Measurements from ENCODE around the gene RBPMS2. TPM values are rescaled to one million over a fixed set of nuclear protein-coding genes. Genes with fewer than 3 reads are reported as not detected.
"Not testable (repeated sequence)": the region's sequence is repeated elsewhere in the genome, so short reads cannot be mapped to it uniquely, and the experiment has no call there.

Gene RBPMS2
- total RNA-seq, 2 donors from 2014 or later = 1.0 to 15.4 TPM

- DNase-seq; intact Hi-C loops (cut with DNase I, micrococcal nuclease); ATAC-seq: not testable (repeated sequence)
Observed at GRCh38 chr15:64795921-64796320, 20.5 kb upstream of the RBPMS2 start.

GRCh38 chr15:64795299-64795698 lies 19.9 kb upstream of the RBPMS2 start:
- DNase-seq; intact Hi-C loops (cut with DNase I, micrococcal nuclease); ATAC-seq: not testable (repeated sequence)

GRCh38 chr15:64792282-64792681 lies 16.9 kb upstream of the RBPMS2 start:
- ATAC-seq = no peak
- intact Hi-C loops (cut with DNase I, micrococcal nuclease) = no loop called here
- DNase-seq = no peak

GRCh38 chr15:64791401-64791800 lies 16.0 kb upstream of the RBPMS2 start:
- DNase-seq = no peak
- ATAC-seq = no peak
- intact Hi-C loops (cut with DNase I, micrococcal nuclease) = no loop called here

GRCh38 chr15:64783796-64784195 lies 8.4 kb upstream of the RBPMS2 start:
- intact Hi-C loops (cut with DNase I, micrococcal nuclease) = no loop called here
- no peak for ATAC-seq
- DNase-seq = no peak

GRCh38 chr15:64782751-64783150 lies 7.4 kb upstream of the RBPMS2 start:
- DNase-seq (no peak), ATAC-seq (no peak)
- intact Hi-C loops (cut with DNase I, micrococcal nuclease) = no loop called here

- no peak for DNase-seq
- ATAC-seq = no peak
- intact Hi-C loops (cut with DNase I, micrococcal nuclease) = no loop called here
Observed at GRCh38 chr15:64781299-64781698, 5.9 kb upstream of the RBPMS2 start.

- intact Hi-C loops (cut with DNase I, micrococcal nuclease) = no loop called here
- DNase-seq (no peak), ATAC-seq (no peak)
Observed at GRCh38 chr15:64780600-64781156, 5.3 kb upstream of the RBPMS2 start.

GRCh38 chr15:64779630-64780029 lies 4.2 kb upstream of the RBPMS2 start:
- ATAC-seq = no peak
- no peak for DNase-seq
- intact Hi-C loops (cut with DNase I, micrococcal nuclease) = no loop called here

- intact Hi-C loops (cut with DNase I, micrococcal nuclease) = no loop called here
- ATAC-seq (no peak), DNase-seq (no peak)
Observed at GRCh38 chr15:64779024-64779423, 3.6 kb upstream of the RBPMS2 start.

- ATAC-seq = no peak
- intact Hi-C loops (cut with DNase I, micrococcal nuclease) = no loop called here
- DNase-seq = no peak
Observed at GRCh38 chr15:64776402-64776786, 1.0 kb upstream of the RBPMS2 start.

- intact Hi-C loops (cut with DNase I, micrococcal nuclease) = no loop called here
- ATAC-seq = peak; percentile 46
- peak in 1 of 2 donors; percentile 14 for DNase-seq
Observed at GRCh38 chr15:64774629-64775493, 528 bp downstream of the RBPMS2 start.

GRCh38 chr15:64774037-64774628 lies 1.3 kb downstream of the RBPMS2 start:
- ATAC-seq = no peak
- intact Hi-C loops (cut with DNase I, micrococcal nuclease) = no loop called here
- no peak for DNase-seq

GRCh38 chr15:64773606-64774005 lies 1.8 kb downstream of the RBPMS2 start:
- intact Hi-C loops (cut with DNase I, micrococcal nuclease) = no loop called here
- no peak for DNase-seq
- no peak for ATAC-seq

GRCh38 chr15:64772964-64773363 lies 2.4 kb downstream of the RBPMS2 start:
- DNase-seq = no peak

GRCh38 chr15:64772488-64772887 lies 2.9 kb downstream of the RBPMS2 start:
- DNase-seq (no peak), ATAC-seq (no peak)
- intact Hi-C loops (cut with DNase I, micrococcal nuclease) = no loop called here

More at GRCh38 chr15:64772964-64773363, 2.4 kb downstream of the RBPMS2 start:
- no peak for ATAC-seq
- intact Hi-C loops (cut with DNase I, micrococcal nuclease) = no loop called here

- intact Hi-C loops (cut with DNase I, micrococcal nuclease) = no loop called here
- no peak for DNase-seq
- no peak for ATAC-seq
Observed at GRCh38 chr15:64770626-64771025, 4.8 kb downstream of the RBPMS2 start.

- intact Hi-C loops (cut with DNase I, micrococcal nuclease) = no loop called here
- ATAC-seq (no peak), DNase-seq (no peak)
Observed at GRCh38 chr15:64767203-64767602, 8.2 kb downstream of the RBPMS2 start.

GRCh38 chr15:64766058-64766457 lies 9.3 kb downstream of the RBPMS2 start:
- ATAC-seq (no peak), DNase-seq (no peak)
- intact Hi-C loops (cut with DNase I, micrococcal nuclease) = no loop called here

- ATAC-seq (no peak), DNase-seq (no peak)
- intact Hi-C loops (cut with DNase I, micrococcal nuclease) = no loop called here
Observed at GRCh38 chr15:64763874-64764273, 11.5 kb downstream of the RBPMS2 start.

All from left colon (tissue), 2 donors.